Rectal smooth muscle tissue (tissue), 1 donor: ENCODE results near the gene PLEKHM3.
A peak's percentile ranks its signal among the peaks of the same experiment; 100 is the strongest.
"Not testable (repeated sequence)": the region's sequence is repeated elsewhere in the genome, so short reads cannot be mapped to it uniquely, and the experiment has no call there.

Experiments used
- H3K27ac ChIP-seq: one replicate; pipeline ENCODE4 v1.7.0; 2013; ENCODE audit warnings: low read depth, low read length, inconsistent platforms
- H3K27me3 ChIP-seq: one replicate; pipeline ENCODE4 v1.7.0; 2013; ENCODE audit warnings: low read length; ENCODE audit not compliant: control insufficient read depth, insufficient read depth
- H3K36me3 ChIP-seq: one replicate; pipeline ENCODE4 v1.7.0; 2013; ENCODE audit warnings: low read length; ENCODE audit not compliant: control insufficient read depth, insufficient read depth
- H3K4me1 ChIP-seq: one replicate; pipeline ENCODE4 v1.7.0; 2013; ENCODE audit warnings: low read length; ENCODE audit not compliant: control insufficient read depth, insufficient read depth
- H3K4me3 ChIP-seq: one replicate; pipeline ENCODE4 v1.7.0; 2013; ENCODE audit warnings: low read length
- H3K9ac ChIP-seq: one replicate; pipeline ENCODE4 v1.7.0; 2013; ENCODE audit warnings: low read length

PLEKHM3 gene

DNA sequence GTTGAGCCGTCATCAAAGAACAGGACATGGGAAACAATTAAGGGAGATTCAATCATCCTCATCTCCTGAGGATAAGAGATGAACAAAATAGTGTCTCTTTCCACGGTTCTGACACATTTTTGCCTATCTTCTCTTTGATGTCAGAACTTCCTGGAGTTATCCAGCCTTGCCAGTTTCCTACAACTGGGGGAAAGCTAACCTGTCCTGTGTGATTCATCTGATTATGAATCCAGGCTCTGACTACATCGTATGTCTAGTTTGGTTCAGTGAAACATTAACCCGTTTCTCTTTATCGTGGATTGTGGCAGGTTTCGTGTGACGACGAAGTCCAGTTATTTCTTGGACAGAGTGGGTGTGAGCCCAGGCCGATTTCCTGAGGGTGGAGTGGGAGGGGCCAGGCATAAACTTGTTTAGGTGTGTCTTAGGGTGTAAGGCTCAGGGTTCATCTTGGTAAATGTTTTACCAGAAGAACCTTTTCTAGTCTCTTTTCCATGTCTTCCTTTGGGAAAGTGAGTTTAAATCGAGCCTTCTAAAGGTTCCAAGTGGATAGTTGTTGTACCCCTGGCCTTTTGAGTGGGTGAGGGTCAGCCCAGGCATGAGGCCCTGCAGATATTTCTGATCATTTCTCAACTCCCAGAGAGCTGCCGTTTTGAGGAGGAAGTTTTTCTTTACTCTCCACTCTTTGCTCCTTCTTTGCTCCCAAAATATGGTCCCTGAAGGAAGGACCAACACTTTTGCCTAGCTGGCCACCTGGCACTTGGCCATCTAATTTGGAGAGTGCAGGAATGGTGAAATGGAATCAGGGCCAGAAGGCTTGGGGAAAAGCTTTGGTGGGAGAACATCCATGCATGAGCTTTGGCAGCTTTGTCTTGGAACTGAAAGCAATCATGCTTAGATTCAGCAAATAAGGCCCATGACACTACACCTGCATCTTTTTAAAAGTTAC, 205.2 kb downstream of the PLEKHM3 start:
- H3K36me3 ChIP-seq, result no peaks in the 10 kb centered on the region
- no peaks in the 10 kb centered on the region for H3K27me3 ChIP-seq
- no peak overlapping the region for H3K4me3 ChIP-seq
- no peak overlapping the region for H3K9ac ChIP-seq
- peak overlapping the region; percentile 14 for H3K27ac ChIP-seq
- H3K4me1 ChIP-seq, result peaks cover 10% of the 10 kb centered on the region

DNA sequence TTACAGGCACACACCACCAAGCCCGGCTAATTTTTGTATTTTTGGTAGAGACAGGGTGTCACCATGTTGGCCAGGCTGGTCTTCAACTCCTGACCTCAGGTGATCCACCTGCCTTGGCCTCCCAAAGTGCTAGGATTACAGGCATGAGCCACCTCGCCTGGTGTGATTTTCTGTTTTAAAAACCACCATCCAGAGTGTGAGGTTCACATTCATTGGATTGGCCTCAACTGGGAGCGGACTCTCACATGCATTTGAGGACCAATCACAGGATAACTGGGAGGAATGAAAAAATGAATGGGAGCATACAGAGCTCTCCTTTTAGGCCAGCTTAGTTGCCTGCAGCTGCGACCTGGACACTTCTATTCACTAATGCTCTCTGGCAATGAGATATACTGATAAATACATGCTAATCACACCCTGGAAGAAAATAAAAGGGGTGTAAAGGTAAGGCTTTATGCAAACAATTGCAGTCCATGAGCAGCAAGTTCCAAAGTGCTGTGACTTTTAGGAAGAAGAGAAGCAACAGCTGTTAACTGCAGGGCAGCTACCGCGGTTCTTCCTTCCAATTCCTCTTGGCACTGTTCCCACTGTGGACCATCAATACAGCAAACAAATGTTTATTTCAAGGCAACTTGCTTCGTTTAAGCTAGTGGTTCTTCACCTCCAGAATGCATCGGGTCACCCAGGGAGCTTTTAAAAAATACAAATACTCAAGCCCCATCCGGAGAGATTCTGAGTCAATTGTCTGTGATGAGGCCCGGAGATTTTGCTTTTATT, 206.1 kb downstream of the PLEKHM3 start:
- Histone ChIP-seq H3K27ac (no peak overlapping the region), H3K9ac (no peak overlapping the region)

DNA sequence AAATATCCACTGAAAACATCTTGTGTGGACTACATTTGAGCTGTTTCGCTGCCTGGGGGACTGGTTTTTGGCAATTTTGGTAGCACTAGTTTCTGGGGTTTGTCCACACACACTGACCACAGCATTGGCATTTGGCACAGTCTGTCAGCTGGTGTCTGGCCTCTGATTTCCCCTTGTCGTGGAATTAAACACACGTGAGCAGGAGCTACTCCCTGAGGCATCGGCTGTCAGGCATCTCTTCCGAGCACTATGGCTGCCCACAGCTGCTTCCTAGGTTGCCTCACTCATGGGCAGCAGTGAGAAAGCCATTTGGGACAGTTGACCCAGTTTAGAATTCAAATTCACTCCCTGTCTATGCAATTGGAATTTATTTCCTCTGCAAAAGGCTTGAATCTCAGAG, 208.8 kb downstream of the PLEKHM3 start:
- H3K4me3 ChIP-seq, result no peak overlapping the region
- no peaks in the 10 kb centered on the region for H3K27me3 ChIP-seq
- H3K9ac ChIP-seq, result no peak overlapping the region
- H3K27ac ChIP-seq, result no peak overlapping the region
- no peaks in the 10 kb centered on the region for H3K36me3 ChIP-seq
- H3K4me1 ChIP-seq, result no peaks in the 10 kb centered on the region

More for the DNA sequence above, 206.1 kb downstream of the PLEKHM3 start:
- Histone ChIP-seq H3K4me3 (no peak overlapping the region), H3K4me1 (peaks cover under 1% of the 10 kb centered on the region), H3K36me3 (no peaks in the 10 kb centered on the region), H3K27me3 (no peaks in the 10 kb centered on the region)

DNA sequence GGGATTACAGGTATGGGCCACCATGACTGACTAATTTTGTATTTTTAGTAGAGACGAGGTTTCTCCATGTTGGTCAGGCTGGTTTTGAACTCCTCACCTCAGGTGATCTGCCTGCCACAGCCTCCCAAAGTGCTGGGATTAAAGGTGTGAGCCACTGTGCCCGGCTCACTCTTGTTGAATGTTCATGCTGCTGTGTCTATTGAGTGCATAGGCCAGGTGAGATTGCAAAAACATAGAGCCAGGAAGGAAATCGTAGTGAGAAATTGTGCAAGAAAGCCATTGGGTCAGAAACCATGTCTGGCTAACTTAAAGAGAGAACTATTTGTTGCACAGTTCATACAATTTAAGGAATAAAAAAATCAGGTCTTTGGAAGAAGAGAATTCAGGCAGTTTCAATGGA, 210.1 kb downstream of the PLEKHM3 start:
- Histone ChIP-seq H3K4me1 (no peaks in the 10 kb centered on the region), H3K9ac (no peak overlapping the region), H3K4me3 (no peak overlapping the region), H3K27me3 (no peaks in the 10 kb centered on the region), H3K36me3 (no peaks in the 10 kb centered on the region), H3K27ac (no peak overlapping the region)

DNA sequence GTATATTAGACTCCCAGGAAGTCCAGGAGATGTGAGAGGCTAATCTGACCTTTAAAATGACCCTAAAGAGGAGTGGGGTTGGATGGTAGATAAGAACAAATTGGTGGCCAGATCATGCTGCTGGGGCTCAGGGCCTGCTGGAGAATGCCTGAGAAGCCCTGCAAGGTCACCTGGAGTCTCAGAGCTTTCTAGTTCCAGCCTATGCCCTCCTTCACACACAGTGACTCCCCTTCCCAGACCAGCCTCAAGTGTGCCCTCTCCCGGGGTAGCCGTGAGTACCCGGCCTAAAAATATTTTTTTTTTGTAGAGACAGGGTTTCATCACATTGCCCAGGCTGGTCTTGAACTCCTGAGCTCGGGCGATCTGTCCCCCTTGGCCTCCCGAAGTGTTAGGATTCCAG, 211.4 kb downstream of the PLEKHM3 start:
- Histone ChIP-seq H3K4me3 (no peak overlapping the region), H3K9ac (no peak overlapping the region), H3K36me3 (no peaks in the 10 kb centered on the region), H3K27me3 (no peaks in the 10 kb centered on the region), H3K27ac (no peak overlapping the region), H3K4me1 (no peaks in the 10 kb centered on the region)

DNA sequence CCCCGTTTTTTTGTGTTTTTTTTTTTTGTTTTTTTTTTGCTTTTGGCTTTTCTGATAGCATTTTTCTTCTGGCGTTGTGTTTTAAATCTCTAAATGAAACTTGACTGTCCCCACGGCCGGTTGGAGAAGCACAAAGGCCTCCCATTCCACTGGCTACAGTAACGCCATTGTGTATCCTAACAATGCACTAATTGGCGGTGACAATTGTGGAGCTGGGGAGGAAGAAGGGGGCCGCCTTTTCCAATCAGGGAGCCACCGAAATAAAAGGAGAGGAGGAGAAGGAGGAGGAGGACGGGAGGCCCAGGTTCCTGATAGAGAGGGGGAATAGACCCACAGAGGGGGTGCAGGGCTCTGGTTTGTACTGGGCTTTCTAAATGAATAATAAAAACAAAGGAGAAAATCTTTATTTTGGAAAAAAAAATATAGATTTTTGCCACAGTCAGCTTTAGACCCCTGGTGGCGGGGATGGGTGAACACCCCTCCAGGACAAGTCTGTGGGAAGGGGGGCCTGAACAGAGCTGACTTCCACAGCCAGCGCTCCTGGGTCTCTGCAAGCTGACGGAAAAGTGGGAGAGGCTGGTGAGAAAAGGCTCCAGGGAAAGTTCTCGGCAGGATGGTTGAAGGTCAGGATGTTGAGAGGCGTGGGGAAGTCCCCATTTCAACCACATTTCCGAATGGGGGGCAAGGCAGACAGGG, 212.0 kb downstream of the PLEKHM3 start:
- no peaks in the 10 kb centered on the region for H3K27me3 ChIP-seq
- H3K36me3 ChIP-seq, result no peaks in the 10 kb centered on the region
- no peak overlapping the region for H3K4me3 ChIP-seq
- H3K27ac ChIP-seq, result no peak overlapping the region
- no peaks in the 10 kb centered on the region for H3K4me1 ChIP-seq
- no peak overlapping the region for H3K9ac ChIP-seq

DNA sequence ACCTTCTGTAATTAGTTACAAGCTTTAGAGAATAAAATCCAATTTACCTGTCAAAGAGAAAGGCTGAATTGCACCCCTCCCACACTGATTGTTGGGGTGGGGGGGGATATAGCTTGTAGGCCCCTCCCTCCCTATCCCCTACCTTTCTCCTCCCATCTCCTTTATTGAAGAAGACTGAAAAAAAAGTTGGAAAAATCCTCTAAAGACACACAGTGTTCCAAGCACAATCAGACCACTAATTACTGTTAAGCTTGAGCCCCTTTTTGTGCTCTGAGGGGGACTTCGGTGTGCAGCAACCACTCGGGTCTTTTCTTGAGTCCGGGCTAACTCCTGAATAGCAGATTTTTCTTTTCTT, 212.6 kb downstream of the PLEKHM3 start:
- no peak overlapping the region for H3K9ac ChIP-seq
- no peak overlapping the region for H3K4me3 ChIP-seq
- H3K36me3 ChIP-seq, result no peaks in the 10 kb centered on the region
- H3K27me3 ChIP-seq, result no peaks in the 10 kb centered on the region
- no peaks in the 10 kb centered on the region for H3K4me1 ChIP-seq
- H3K27ac ChIP-seq, result no peak overlapping the region

DNA sequence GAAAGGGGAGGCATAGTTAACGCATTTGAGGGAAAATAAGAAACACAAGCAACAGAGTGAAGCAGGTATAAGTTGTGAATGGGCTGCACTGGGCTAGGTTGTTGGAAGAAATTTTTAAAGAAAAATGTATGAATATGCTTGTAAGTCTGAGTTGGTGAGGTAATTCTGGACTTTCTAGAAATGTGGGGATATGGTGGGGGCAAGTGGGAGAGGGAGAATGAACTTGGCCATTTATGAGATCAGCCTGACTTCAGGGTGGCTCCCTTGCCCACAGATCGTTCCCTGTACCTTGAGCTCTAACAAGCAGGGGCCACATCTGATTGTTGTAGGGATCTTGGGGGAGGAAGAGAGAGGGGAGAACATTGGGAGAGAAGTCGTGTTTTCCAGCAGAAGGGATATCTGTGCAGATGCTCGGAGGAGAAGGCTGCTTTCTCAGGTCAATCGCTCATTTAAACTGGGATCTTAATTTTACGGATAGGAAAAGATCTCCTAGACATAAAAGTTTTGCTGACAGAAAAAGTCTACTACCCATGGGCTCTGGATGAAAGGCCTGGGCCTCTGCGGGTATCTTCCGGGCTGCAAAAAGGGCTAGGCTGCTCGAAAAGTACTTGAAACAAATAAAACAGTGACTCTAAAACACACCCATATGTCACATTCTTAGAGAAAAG, 213.1 kb downstream of the PLEKHM3 start:
- no peak overlapping the region for H3K27ac ChIP-seq
- no peaks in the 10 kb centered on the region for H3K4me1 ChIP-seq
- no peak overlapping the region for H3K9ac ChIP-seq
- H3K4me3 ChIP-seq, result no peak overlapping the region
- no peaks in the 10 kb centered on the region for H3K27me3 ChIP-seq
- H3K36me3 ChIP-seq, result no peaks in the 10 kb centered on the region

DNA sequence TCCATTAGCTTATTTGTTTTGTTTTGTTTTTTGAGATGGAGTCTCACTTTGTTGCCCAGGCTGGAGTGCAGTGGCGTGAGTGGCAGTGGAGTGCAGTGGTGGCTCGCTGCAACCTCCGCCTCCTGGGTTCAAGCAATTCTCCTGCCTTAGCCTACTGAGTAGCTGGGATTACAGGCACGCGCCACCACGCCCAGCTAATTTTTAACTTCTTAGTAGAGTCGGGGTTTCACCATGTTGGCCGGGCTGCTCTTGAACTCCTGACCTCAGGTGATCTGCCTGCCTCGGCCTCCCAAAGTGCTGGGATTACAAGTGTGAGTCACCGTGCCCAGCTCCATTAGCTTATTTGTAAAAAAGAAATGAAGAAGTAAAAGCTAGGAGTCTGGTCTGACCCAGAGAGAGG, 213.7 kb downstream of the PLEKHM3 start:
- not testable (repeated sequence) for H3K4me3 ChIP-seq, H3K4me1 ChIP-seq, H3K27ac ChIP-seq, H3K27me3 ChIP-seq, H3K9ac ChIP-seq, H3K36me3 ChIP-seq

DNA sequence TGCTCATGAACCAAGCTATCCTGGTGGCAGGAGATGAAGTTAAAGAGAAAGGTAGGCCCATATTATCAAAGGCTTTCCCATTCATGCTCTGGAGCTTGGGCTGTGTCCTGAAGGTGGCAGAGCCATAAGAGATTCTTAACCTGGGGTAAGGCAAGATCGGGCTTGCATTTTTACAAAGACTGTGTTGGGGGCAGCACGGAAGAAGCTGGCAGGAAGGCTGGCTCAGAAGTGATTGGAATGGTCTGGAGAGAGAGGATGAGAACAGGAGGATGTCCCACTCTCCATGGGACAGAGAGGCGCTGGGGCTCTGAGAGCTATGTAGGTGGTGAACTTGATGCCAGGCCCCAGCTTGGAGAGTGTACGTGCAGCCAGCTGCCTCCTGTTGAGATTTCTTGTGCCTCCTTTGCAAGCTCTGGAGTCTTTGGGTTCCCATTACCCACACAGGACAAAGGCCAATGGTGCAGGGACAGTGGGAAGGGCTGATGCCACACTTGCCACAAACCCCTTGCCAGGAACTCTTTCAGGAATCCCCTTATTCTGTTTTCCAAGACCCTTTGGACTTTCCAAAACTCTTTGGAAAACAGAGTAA, 215.0 kb downstream of the PLEKHM3 start:
- no peak overlapping the region for H3K27ac ChIP-seq
- no peak overlapping the region for H3K9ac ChIP-seq

DNA sequence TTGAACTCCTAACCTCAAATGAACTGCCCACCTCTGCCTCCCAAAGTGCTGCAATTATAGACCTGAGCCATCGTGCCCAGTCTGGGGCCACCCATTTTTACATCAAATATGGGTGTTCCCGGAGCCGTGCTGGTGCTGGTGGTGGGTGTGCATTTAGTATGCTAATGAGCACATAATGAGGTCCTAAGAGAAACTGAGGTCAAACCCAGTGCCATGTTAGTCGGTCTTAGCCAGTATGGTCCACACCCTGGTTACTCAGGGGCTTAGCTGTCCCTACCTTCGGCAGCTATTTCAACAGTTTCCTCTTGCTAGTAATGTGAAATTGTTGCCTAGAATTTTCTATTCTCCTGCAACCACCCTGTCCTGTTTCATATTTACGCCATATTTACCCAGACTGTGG, 217.2 kb downstream of the PLEKHM3 start:
- H3K36me3 ChIP-seq, result no peaks in the 10 kb centered on the region
- no peak overlapping the region for H3K27ac ChIP-seq
- no peak overlapping the region for H3K9ac ChIP-seq
- H3K27me3 ChIP-seq, result no peaks in the 10 kb centered on the region
- no peaks in the 10 kb centered on the region for H3K4me1 ChIP-seq
- no peak overlapping the region for H3K4me3 ChIP-seq

More for the DNA sequence above, 215.0 kb downstream of the PLEKHM3 start:
- peak overlapping the region; percentile 40 for H3K4me3 ChIP-seq
- no peaks in the 10 kb centered on the region for H3K4me1 ChIP-seq
- no peaks in the 10 kb centered on the region for H3K27me3 ChIP-seq
- no peaks in the 10 kb centered on the region for H3K36me3 ChIP-seq

DNA sequence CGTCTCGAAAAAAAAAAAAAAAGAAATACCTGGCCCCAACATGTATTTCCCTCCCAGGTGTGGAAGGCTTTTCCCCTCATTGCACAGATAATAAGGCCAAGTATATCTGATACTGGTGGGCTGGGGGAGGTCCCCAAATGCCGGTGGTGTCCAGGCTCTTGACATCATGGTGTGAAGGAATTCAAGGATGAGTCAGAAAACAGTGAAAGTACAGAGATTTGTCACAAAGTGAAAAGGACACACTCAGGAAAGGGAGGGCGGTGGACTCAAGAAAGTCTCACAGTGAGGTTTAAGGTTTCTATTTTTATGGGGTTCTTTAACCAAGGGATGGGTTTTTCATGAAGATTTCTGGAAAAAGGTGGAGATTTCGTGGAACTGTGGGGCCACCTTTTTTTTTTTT, 217.8 kb downstream of the PLEKHM3 start:
- no peak overlapping the region for H3K9ac ChIP-seq
- no peaks in the 10 kb centered on the region for H3K27me3 ChIP-seq
- H3K36me3 ChIP-seq, result no peaks in the 10 kb centered on the region
- H3K27ac ChIP-seq, result no peak overlapping the region
- no peaks in the 10 kb centered on the region for H3K4me1 ChIP-seq
- no peak overlapping the region for H3K4me3 ChIP-seq
